ENCODE results near the gene SMYD3.

Gene SMYD3

GRCh38 chr1:246200738-246201137, 306.3 kb downstream of the SMYD3 start:
- DNase-seq = no peak

- no peak for DNase-seq
Observed at GRCh38 chr1:246200225-246200624, 306.9 kb downstream of the SMYD3 start.

- peak; percentile 34 for DNase-seq
Observed at GRCh38 chr1:246199086-246199645, 307.9 kb downstream of the SMYD3 start.

GRCh38 chr1:246198115-246198816, 308.8 kb downstream of the SMYD3 start:
- DNase-seq = no peak

GRCh38 chr1:246197076-246197475, 310.0 kb downstream of the SMYD3 start:
- DNase-seq = no peak

- DNase-seq = no peak
Observed at GRCh38 chr1:246195296-246195695, 311.8 kb downstream of the SMYD3 start.

GRCh38 chr1:246193537-246193936, 313.5 kb downstream of the SMYD3 start:
- no peak for DNase-seq

GRCh38 chr1:246189126-246189525, 318.0 kb downstream of the SMYD3 start:
- no peak for DNase-seq

GRCh38 chr1:246187834-246188372, 319.2 kb downstream of the SMYD3 start:
- no peak for DNase-seq

- DNase-seq = no peak
Observed at GRCh38 chr1:246184503-246184902, 322.6 kb downstream of the SMYD3 start.

- DNase-seq = no peak
Observed at GRCh38 chr1:246182149-246182851, 324.8 kb downstream of the SMYD3 start.

GRCh38 chr1:246181241-246181640, 325.8 kb downstream of the SMYD3 start:
- DNase-seq = no peak

- no peak for DNase-seq
Observed at GRCh38 chr1:246179401-246179800, 327.7 kb downstream of the SMYD3 start.

- no peak for DNase-seq
Observed at GRCh38 chr1:246178717-246179311, 328.3 kb downstream of the SMYD3 start.

GRCh38 chr1:246176126-246177024, 330.7 kb downstream of the SMYD3 start:
- no peak for DNase-seq

GRCh38 chr1:246170574-246171261, 336.4 kb downstream of the SMYD3 start:
- no peak for DNase-seq

GRCh38 chr1:246169486-246169885, 337.6 kb downstream of the SMYD3 start:
- DNase-seq = no peak

- DNase-seq = no peak
Observed at GRCh38 chr1:246169019-246169418, 338.1 kb downstream of the SMYD3 start.

- no peak for DNase-seq
Observed at GRCh38 chr1:246166841-246167240, 340.2 kb downstream of the SMYD3 start.

GRCh38 chr1:246165826-246166709, 341.0 kb downstream of the SMYD3 start:
- no peak for DNase-seq

GRCh38 chr1:246164764-246165163, 342.3 kb downstream of the SMYD3 start:
- no peak for DNase-seq

Data from NCI-H1694 treated with DMSO at 0.1 percent for 48 hours (cell line).